ENCODE measurements around the gene PPM1A. TPM values are rescaled to one million over a fixed set of nuclear protein-coding genes. Genes with fewer than 3 reads are reported as not detected.

The PPM1A gene
- 9.0 and 11.9 TPM in 2 replicates for total RNA-seq

GRCh38 chr14:60248697-60249318 lies at the start of gene PPM1A:
TSS of gene PPM1A (plus strand) at chr14:60249221. CDS start at chr14:60282704, 33,483 bp downstream.

Other genes starting within 250 kb of the PPM1A start
- 32.4 and 59.2 TPM in 2 replicates for gene PCNX4, start 157.3 kb upstream of the PPM1A start, total RNA-seq
- 32.3 and 73.4 TPM in 2 replicates for gene DHRS7, start 83.8 kb upstream of the PPM1A start, total RNA-seq
- not detected in 2 replicates for gene C14orf39, start 236.8 kb downstream of the PPM1A start, total RNA-seq

Data from mesangial cell (primary cell).